GM12874 (cell line): Measurements from ENCODE around the gene CRIM1.

Source experiments
- CTCF ChIP-seq: IDR thresholded peaks from 2 replicates; pipeline ENCODE4 v1.5.1; 2011; ENCODE audit warnings: low read depth, mild to moderate bottlenecking, control low read depth, low read length, moderate library complexity; ENCODE audit not compliant: insufficient read depth

Gene CRIM1

DNA sequence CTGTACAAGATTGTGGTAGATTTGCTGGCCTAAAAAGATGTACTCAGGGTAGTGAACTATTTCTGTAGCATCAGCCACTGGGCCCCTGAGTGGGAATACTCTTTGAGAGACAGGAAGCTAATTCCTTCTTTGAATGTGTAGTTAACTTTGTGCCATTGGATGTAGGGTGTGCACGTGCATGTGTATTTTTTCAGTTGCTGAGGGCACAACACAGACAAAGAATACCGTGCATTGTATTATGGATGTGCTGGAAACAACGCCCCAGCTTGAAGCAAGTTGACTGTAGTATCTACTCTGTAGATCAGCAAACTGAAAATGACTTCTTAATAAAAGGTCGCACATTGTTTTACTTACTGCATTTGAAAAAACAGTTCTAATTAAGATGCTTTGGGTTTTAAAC is 14.1 kb downstream of the CRIM1 start:
- no peak for TF ChIP-seq CTCF

DNA sequence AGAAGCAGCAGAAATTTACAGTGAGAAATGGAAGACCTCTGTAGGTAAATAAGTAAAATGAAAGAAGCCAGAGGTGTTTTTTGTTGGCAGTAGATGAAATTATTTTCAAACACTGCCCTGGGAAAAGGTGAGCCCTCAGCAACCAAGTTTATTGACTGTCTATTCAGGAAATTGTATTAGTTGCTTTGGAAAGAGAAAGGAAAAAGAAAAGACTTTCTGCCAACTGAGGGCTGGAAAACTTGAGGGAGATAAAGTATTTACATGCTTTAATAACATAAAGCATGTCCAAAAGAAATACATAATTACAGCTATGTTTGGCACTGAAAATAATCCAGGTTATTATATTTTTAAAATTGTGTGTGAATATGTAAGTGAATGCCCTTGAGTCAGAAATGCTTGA is 14.7 kb downstream of the CRIM1 start:
- TF ChIP-seq CTCF: no peak

DNA sequence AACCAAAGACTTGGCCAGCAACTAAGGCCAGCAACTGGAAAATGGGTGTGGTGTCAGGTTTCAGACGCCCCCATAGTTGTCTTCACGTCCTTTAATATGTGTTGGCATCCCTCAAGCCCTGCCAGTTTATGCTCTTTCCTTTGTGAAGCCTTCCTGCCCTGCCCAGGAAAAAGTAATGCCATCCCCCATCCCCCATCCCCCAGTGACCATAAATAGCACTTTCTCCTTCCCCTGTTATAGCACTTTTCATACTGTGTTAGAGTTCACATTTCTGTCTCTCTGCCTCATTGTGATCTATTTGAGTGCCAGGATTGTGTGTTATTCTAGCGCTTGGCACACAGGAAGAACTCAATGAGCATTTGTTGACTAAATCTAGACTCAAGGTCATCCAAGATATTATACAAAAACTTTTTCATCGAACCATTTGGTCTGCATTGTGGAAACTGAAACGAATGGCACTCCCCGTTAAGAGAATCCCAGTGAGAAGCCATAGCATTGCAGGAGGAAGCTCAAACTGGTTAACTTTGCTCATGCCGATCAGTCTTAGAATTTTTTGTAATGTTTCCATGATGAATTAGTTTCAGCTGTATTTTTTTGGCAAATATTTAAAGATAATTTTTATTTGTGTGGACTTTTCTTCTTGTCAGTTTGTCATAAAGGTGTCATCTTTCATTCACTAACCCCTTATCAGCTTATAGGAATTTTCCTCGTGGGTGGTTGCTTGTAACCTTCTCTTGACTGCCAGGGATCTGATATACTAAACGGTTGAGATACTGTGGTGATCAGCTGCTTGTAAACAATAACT is 15.7 kb downstream of the CRIM1 start:
- TF ChIP-seq CTCF: no peak

GRCh38 chr2:36371928-36372391 is 16.4 kb downstream of the CRIM1 start:
- no peak for TF ChIP-seq CTCF

GRCh38 chr2:36373149-36373926 is 17.8 kb downstream of the CRIM1 start:
- TF ChIP-seq CTCF: no peak

DNA sequence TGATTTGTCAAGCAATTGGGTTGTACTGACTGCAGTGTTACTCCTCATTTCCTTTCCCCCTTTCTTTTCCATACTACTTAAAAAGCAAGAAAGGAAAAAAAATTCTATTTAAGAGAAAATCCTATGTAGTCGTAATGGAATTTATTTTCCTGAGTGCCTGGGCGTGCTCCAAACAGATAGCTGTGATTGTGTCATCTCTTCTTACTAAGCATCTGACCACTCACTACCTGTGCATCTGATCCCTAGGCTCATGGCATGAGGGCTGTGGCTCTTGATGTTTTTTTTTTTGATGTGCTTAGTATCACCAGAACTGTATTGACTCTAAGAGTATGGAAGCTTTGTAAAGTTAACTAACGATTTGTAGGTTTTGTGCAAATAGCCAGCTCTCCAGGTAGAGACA is 19.0 kb downstream of the CRIM1 start:
- TF ChIP-seq CTCF: no peak

- TF ChIP-seq CTCF: no peak
These were observed 20.8 kb downstream of the CRIM1 start for GRCh38 chr2:36376319-36376765.
